ENCODE results near the gene PPARGC1A. TPM values are rescaled to one million over a fixed set of nuclear protein-coding genes. Genes with fewer than 3 reads are reported as not detected.

Gene PPARGC1A
- total and polyA plus RNA-seq, 10 of the 15 experiments (the other 5 are each of a cell fraction or from before 2014, with no cell fraction given) = 0.01 to 0.05 (median 0.04) TPM; not detected in 7

- no peaks in the 10 kb centered on the region for H3K36me3 ChIP-seq (ENCODE audit: control insufficient read depth in 2 of 2, insufficient read depth in 2 of 2, low read length in 1 of 2)
- BruUV-seq (replicated peaks) = no TSS peak
- H2AFZ ChIP-seq (ENCODE audit: control insufficient read depth, low read depth, low read length) = no peak overlapping the region
- H3K4me3 ChIP-seq = no peak overlapping the region
- no peak for TF ChIP-seq CHD4 (IDR thresholded peaks at IDR 0.05)
- TF ChIP-seq ZBTB4 (CRISPR knock-in tag; IDR thresholded peaks at IDR 0.05) = no peak
- TF ChIP-seq, protein P1, sequence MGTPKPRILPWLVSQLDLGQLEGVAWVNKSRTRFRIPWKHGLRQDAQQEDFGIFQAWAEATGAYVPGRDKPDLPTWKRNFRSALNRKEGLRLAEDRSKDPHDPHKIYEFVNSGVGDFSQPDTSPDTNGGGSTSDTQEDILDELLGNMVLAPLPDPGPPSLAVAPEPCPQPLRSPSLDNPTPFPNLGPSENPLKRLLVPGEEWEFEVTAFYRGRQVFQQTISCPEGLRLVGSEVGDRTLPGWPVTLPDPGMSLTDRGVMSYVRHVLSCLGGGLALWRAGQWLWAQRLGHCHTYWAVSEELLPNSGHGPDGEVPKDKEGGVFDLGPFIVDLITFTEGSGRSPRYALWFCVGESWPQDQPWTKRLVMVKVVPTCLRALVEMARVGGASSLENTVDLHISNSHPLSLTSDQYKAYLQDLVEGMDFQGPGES (IDR thresholded peaks at IDR 0.05) = no peak
- TF ChIP-seq CHD1 (IDR thresholded peaks at IDR 0.05; ENCODE audit: low read depth, low read length) = no peak
- TF ChIP-seq RCOR1 (conservative IDR thresholded peaks at IDR 0.05; ENCODE audit: low read depth, low read length) = no peak
- TF ChIP-seq TCF12 (IDR thresholded peaks at IDR 0.05; ENCODE audit: low read depth, low read length) = no peak
- no peak for TF ChIP-seq ASH2L (IDR thresholded peaks at IDR 0.05; ENCODE audit: borderline replicate concordance, low read depth)
- no peak for TF ChIP-seq RUNX3 (IDR thresholded peaks at IDR 0.05; ENCODE audit: low read length)
- TF ChIP-seq BCLAF1 (IDR thresholded peaks at IDR 0.05) = no peak
- TF ChIP-seq KDM1A (IDR thresholded peaks at IDR 0.05; ENCODE audit: borderline replicate concordance) = no peak
- TF ChIP-seq IKZF2 (IDR thresholded peaks at IDR 0.05) = no peak
- no peak for TF ChIP-seq CBX3 (IDR thresholded peaks at IDR 0.05; ENCODE audit: borderline replicate concordance, low read depth)
- FAIRE-seq (no peak), DNase-seq (ENCODE audit: low read depth, low spot score) (no peak), ATAC-seq (no peak)
- intact Hi-C loops (cut with micrococcal nuclease; ENCODE audit: unreplicated experiment) = no loop called here
- H4K20me1 ChIP-seq (ENCODE audit: control insufficient read depth, insufficient read depth) = no peaks in the 10 kb centered on the region
- ChIA-PET SMC1A (ENCODE audit: uncharacterized antibody, unreplicated experiment) (no interaction called here), RAD21 (ENCODE audit: unreplicated experiment) (no interaction called here), POLR2A (no interaction called here), CTCF (no interaction called here)
- H3K27ac ChIP-seq (ENCODE audit: control insufficient read depth, insufficient read depth) = no peak overlapping the region
- no peak overlapping the region for H3K9ac ChIP-seq (ENCODE audit: control insufficient read depth, insufficient read depth, low read length)
- no peaks in the 10 kb centered on the region for H3K9me3 ChIP-seq (replicated peaks; ENCODE audit: control insufficient read depth, insufficient read depth, low read length)
- WGBS (ENCODE audit: insufficient coverage, insufficient replicate concordance, low lambda C conversion rate, missing lambda C conversion rate) = 15% methylated on average over 2 of the region's 2 CpGs
- H3K27me3 ChIP-seq (replicated peaks in 1 of 2; ENCODE audit: control insufficient read depth in 2 of 2, insufficient read depth in 2 of 2, low read length in 1 of 2) = no peaks in the 10 kb centered on the region
- no peaks in the 10 kb centered on the region for H3K4me1 ChIP-seq (ENCODE audit: control insufficient read depth, insufficient read depth, low read length)
- in situ Hi-C loops (cut with MboI) = no loop called here
- no peaks in the 10 kb centered on the region for H3K79me2 ChIP-seq (ENCODE audit: control insufficient read depth, insufficient read depth, low read length)
- no peak overlapping the region for H3K4me2 ChIP-seq (ENCODE audit: control insufficient read depth, insufficient read depth)
Observed at GRCh38 chr4:23837371-23837770, 52.5 kb downstream of the PPARGC1A start.
